GM12872 (cell line): ENCODE measurements around the gene ZMIZ1.

Source experiments
- TF ChIP-seq, protein P1 (sequence below): IDR thresholded peaks from 3 replicates; pipeline ENCODE4 v1.5.1; 2011; ENCODE audit warnings: low read depth, mild to moderate bottlenecking, low read length, moderate library complexity; ENCODE audit not compliant: insufficient read depth

The ZMIZ1 gene

DNA sequence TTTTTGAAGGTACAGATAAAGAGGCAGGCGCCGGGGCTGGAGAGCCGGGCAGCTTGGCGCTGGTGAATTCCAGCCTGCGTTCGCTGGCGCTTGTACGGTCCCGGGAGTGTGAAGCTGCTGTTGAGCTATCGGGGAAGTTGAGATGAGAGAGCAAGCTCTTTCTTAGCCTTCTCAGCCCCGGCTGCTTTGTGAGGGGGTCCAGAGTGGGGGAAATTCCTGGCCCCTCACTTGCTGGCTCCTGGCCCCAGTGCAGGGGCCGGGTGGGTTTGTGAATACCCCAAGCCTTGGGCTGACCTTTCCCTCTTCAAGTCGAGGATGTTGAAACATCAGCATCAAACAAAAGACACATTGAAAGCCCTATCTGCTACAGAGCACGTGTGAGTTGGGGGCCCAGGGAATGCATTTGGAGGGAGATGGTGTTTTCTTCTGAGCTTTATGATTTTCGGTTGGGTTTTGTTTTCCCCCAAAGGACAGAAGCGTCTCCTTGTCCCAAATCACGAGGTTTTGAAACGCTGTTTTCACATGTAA lies 2.7 kb downstream of the ZMIZ1 start:
- TF ChIP-seq, protein P1, sequence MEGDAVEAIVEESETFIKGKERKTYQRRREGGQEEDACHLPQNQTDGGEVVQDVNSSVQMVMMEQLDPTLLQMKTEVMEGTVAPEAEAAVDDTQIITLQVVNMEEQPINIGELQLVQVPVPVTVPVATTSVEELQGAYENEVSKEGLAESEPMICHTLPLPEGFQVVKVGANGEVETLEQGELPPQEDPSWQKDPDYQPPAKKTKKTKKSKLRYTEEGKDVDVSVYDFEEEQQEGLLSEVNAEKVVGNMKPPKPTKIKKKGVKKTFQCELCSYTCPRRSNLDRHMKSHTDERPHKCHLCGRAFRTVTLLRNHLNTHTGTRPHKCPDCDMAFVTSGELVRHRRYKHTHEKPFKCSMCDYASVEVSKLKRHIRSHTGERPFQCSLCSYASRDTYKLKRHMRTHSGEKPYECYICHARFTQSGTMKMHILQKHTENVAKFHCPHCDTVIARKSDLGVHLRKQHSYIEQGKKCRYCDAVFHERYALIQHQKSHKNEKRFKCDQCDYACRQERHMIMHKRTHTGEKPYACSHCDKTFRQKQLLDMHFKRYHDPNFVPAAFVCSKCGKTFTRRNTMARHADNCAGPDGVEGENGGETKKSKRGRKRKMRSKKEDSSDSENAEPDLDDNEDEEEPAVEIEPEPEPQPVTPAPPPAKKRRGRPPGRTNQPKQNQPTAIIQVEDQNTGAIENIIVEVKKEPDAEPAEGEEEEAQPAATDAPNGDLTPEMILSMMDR: no peak

DNA sequence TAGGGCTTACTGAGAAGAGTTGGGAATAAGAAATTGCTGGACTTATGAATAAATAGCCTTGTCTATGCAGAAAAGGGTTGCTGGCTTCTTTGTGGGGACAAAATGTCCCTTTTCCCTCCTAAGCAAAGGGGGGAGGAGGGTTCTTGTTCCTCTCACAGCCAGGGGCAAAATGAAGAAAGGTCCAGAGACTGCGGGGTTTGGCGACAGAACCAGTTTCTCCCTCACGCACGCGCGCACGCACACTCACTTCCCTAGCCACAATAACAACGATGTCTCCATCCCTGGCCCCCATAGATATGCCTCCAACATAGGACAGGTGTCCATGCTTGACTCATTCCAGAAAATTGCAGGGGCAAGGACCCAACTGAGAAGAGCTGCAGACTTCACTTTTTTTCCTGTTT lies 3.3 kb downstream of the ZMIZ1 start:
- TF ChIP-seq, protein P1: no peak

GRCh38 chr10:79072994-79073645 lies 4.4 kb downstream of the ZMIZ1 start:
- TF ChIP-seq, protein P1: no peak

- TF ChIP-seq, protein P1: no peak
These were observed 5.1 kb downstream of the ZMIZ1 start for GRCh38 chr10:79073784-79074432.

GRCh38 chr10:79074732-79075131 lies 6.0 kb downstream of the ZMIZ1 start:
- TF ChIP-seq, protein P1: no peak

- TF ChIP-seq, protein P1: no peak
These were observed 6.7 kb downstream of the ZMIZ1 start for GRCh38 chr10:79075418-79075817.

DNA sequence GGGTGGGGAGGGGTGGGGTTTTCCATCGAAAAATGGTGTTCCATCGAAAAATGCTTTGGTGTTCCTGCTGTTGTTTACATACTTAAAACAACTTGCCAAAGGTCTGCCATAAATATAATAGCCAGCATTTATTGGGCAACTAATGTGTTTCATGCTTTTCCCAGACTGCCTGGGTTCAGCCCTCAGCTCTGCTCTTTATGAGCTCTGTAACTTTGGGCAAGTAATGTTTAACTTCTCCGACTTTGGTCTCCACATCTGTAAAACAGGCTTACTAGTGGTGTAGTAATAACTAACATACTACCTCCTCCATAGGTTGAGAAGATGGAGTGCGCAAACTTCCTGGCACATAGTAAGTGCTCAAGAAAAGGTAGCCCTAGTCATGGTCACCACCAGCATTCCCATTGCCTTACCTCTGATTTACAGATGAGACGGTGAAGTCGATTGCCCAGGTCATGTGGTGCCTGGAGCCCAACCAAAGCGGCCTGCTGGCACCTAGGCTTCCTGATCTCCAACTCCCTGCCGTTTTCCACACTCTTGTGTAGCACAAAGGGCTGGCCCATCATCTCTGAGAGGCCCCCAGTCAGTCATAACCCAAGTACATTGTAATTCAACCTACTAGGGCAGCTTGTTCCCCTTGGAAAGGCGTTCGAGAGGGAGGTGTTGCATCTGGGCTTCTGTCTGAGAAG lies 8.9 kb downstream of the ZMIZ1 start:
- TF ChIP-seq, protein P1: no peak
